ENCODE data around the gene SRSF1.

Gene SRSF1

GRCh38 chr17:57987581-57988300, 19.3 kb downstream of the SRSF1 start, which contains the start of gene VEZF1:
TSS of gene VEZF1 (minus strand) at chr17:57988254. CDS start at chr17:57988111, 143 bp downstream.
- no peak for TF ChIP-seq CTCF (conservative IDR thresholded peaks at IDR 0.05; ENCODE audit: low read length)
- peak within 1 kb of the TSS; percentile 72 for H3K4me3 ChIP-seq (ENCODE audit: low read length)
- DNase-seq (ENCODE audit: low read depth), result peak; percentile 69

DNA sequence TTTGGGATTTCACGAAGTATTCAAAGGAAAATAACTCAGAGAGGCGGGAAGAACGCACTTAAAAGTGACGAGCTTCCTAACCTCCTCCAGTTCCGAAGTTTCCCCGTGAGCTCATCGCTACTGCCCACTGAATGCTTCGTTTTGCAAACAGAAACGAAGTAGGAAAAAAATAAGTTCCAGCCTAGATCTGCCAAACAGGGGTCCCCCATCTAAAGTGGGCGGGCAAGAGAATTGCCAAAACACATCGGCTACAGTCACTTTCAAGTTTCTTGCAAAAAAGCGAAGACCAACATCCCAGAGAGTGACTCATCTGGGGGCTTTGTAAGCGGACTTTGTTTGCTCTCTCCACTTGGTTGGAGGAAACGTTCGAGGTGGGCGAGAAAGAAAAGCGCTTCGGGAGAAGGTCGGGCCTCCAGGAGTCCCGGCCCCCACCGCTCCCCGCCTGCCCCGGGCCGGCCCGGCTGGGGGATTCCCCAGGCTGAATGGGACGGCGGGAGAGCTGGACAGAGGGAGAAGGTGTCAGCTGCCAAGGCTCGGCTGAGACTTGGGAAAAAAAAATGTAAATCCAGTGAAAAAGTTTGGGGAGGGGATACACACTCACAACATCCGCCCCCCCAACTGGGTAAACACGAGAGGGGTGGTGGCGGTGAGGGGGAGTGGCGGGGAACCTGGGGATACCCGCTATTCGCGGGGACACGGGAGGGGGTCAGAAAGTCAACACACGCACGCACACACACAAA, 20.0 kb downstream of the SRSF1 start:
- H3K4me3 ChIP-seq (ENCODE audit: low read length), result peak overlapping the region; percentile 72
- no peak for TF ChIP-seq CTCF (conservative IDR thresholded peaks at IDR 0.05; ENCODE audit: low read length)
- peak; percentile 66 for DNase-seq (ENCODE audit: low read depth)

DNA sequence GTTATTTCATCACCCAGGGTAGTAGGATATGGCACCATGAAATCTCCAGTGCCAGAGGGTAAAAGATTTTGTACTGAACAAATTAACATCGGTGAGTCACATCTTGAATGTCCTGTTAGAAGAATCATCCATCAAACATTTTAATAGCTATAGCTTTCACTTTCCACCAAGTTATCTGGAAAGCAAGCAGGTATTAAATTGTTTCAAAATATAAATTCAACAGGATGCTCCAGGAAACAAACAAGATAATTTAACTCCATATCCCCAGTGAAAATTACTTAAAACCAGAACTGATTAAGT, 21.4 kb downstream of the SRSF1 start:
- H3K4me3 ChIP-seq (ENCODE audit: low read length), result peak overlapping the region; percentile 72
- peak; percentile 58 for DNase-seq (ENCODE audit: low read depth)
- TF ChIP-seq CTCF (conservative IDR thresholded peaks at IDR 0.05; ENCODE audit: low read length), result no peak

- TF ChIP-seq CTCF (conservative IDR thresholded peaks at IDR 0.05; ENCODE audit: low read length), result no peak
- H3K4me3 ChIP-seq (ENCODE audit: low read length), result peak overlapping the region; percentile 25
- peak; percentile 43 for DNase-seq (ENCODE audit: low read depth)
Measured at GRCh38 chr17:57984936-57985674, 21.9 kb downstream of the SRSF1 start.

GRCh38 chr17:57984261-57984890, 22.7 kb downstream of the SRSF1 start:
- DNase-seq (ENCODE audit: low read depth), result peak; percentile 87
- no peak for TF ChIP-seq CTCF (conservative IDR thresholded peaks at IDR 0.05; ENCODE audit: low read length)
- H3K4me3 ChIP-seq (ENCODE audit: low read length), result peak overlapping the region; percentile 25

- DNase-seq (ENCODE audit: low read depth), result no peak
- no peak for TF ChIP-seq CTCF (conservative IDR thresholded peaks at IDR 0.05; ENCODE audit: low read length)
Measured at GRCh38 chr17:57983446-57983845, 23.6 kb downstream of the SRSF1 start.

More at GRCh38 chr17:57983446-57983845, 23.6 kb downstream of the SRSF1 start:
- H3K4me3 ChIP-seq (ENCODE audit: low read length), result no peak overlapping the region

Data from AG10803 (cell line).